Psoas muscle (tissue), 8 donors: ENCODE measurements around the gene ACOT13. TPM values are rescaled to one million over a fixed set of nuclear protein-coding genes. Genes with fewer than 3 reads are reported as not detected.
"Not testable (repeated sequence)": the region's sequence is repeated elsewhere in the genome, so short reads cannot be mapped to it uniquely, and the experiment has no call there.

Source experiments
- ATAC-seq, 4 donors: fragments of 200-7000 bp; cut with Tn5 transposase; one replicate each; pipeline ENCODE4 v1.9.1; 2020; ENCODE audit warnings: moderate library complexity in 3 of 4, mild to moderate bottlenecking in 2 of 4
- DNase-seq, 2 donors: peaks; one replicate each; pipeline ENCODE4 v3.0.0-alpha.2; 2020
- H3K27ac ChIP-seq: fragments of 200-600 bp; one replicate; pipeline ENCODE4 v1.8.0; 2022
- H3K27me3 ChIP-seq, 3 donors: fragments of 200-600 bp in 1 of 3; one replicate each; pipeline versions ENCODE4 v1.6.1 to v1.8.0; 2013 to 2022; ENCODE audit warnings: low read length in 2 of 3, mild to moderate bottlenecking in 2 of 3, moderate library complexity in 1 of 3; ENCODE audit not compliant: insufficient read depth in 3 of 3
- H3K36me3 ChIP-seq, 2 donors: fragments of 200-600 bp in 1 of 2; one replicate each; pipeline versions ENCODE4 v1.6.1 to v1.8.0; 2013 to 2022; ENCODE audit warnings: low read depth in 1 of 2, mild to moderate bottlenecking in 1 of 2, moderate library complexity in 1 of 2; ENCODE audit not compliant: insufficient read depth in 1 of 2
- H3K4me1 ChIP-seq: fragments of 200-600 bp; one replicate; pipeline ENCODE4 v1.8.0; 2022
- H3K4me3 ChIP-seq: fragments of 200-600 bp; one replicate; pipeline ENCODE4 v1.8.0; 2022; ENCODE audit warnings: mild to moderate bottlenecking
- H3K9me3 ChIP-seq: fragments of 200-600 bp; one replicate; pipeline ENCODE4 v1.8.0; 2022
- CTCF ChIP-seq: fragments of 200-600 bp; IDR thresholded peaks from one replicate; pipeline ENCODE4 v1.8.0; 2022; ENCODE audit warnings: antibody characterized with exemption
- WGBS, 3 donors: extraction: QIAGEN DNeasy Blood & Tissue Kit; methylation state at CpG; one replicate each; pipeline versions ENCODE4 v1.1.6 to v1.1.7; 2013; 5-methylcytosine and 5-hydroxymethylcytosine counted together
- intact Hi-C, 2 donors: fragments of 100-400 bp; cut with DNase I; formaldehyde crosslinking; loops; one replicate each; pipeline versions ENCODE4 v1.11.0 to v1.14.2; 2022
- polyA plus RNA-seq, 3 donors: library from polyadenylated mRNA; stranded (reverse); fragments of 200-250 nt; gene quantifications; one replicate each; pipeline ENCODE4 v1.2.3, GENCODE V29; 2013
- total RNA-seq, 4 donors: library from RNA; stranded (reverse); fragmentation: NEBNext Ultra II Directional in 2 of 4; extraction: Animal tissue kit (Norgen Biotek cat#: 25700) in 2 of 4; gene quantifications; one replicate each; pipeline versions ENCODE4 v1.2.1 to v1.2.4, GENCODE V29; 2021 to 2023
- donor health status: healthy with polysubstance abuse.
- donor health status: DM: no; HTN: no; CAD: no; lungs with moderate emphysema.
- donor health status: Bipolar disorder and iron deficiency.
- donor health status: healthy.
- donor health status: DM: yes; HTN: yes; CAD: no.
- donor health status: DM: no; HTN: no; CAD: no.
- donor health status: DM: no; HTN: no; CAD: no.
- donor health status: DM: yes; HTN: yes; CAD: no.

ACOT13 gene
- total and polyA plus RNA-seq, 7 donors: 25.2 to 50.7 (median 37.4) TPM

- DNase-seq: no peak
- H3K4me3 ChIP-seq: no peak overlapping the region
- no peak for TF ChIP-seq CTCF
- no peaks in the 10 kb centered on the region for H3K4me1 ChIP-seq
- no peak for ATAC-seq
- no peaks in the 10 kb centered on the region for H3K27me3 ChIP-seq
- no peak overlapping the region for H3K27ac ChIP-seq
- intact Hi-C loops: loop anchor here in 1 of 2 donors (5.0 kb wide), 1 partner anchor 111 kb away; no protein-coding TSS in a partner anchor
- peaks cover 0 to 8% of the 10 kb centered on the region in 2 donors for H3K36me3 ChIP-seq
- 92 to 97% (median 95%) methylated on average over 2 of the region's 2 CpGs for WGBS, 3 donors
- H3K9me3 ChIP-seq: no peaks in the 10 kb centered on the region
Observed at GRCh38 chr6:24692848-24693592, 26.1 kb downstream of the ACOT13 start.

- intact Hi-C loops: loop anchor here (1.0 to 5.0 kb wide), 2 partner anchors 112 to 113 kb away; no protein-coding TSS in a partner anchor
- TF ChIP-seq CTCF: no peak
Observed at GRCh38 chr6:24694198-24694597, 27.3 kb downstream of the ACOT13 start.

GRCh38 chr6:24695635-24696034 lies 28.8 kb downstream of the ACOT13 start:
- H3K27me3 ChIP-seq, intact Hi-C loops, H3K4me1 ChIP-seq, H3K9me3 ChIP-seq, H3K4me3 ChIP-seq, H3K27ac ChIP-seq: not testable (repeated sequence)
- peak; percentile 45 for TF ChIP-seq CTCF
- H3K36me3 ChIP-seq: peaks cover 0 to 27% of the 10 kb centered on the region in 2 donors
- ATAC-seq (peak; percentile 70 to 90 (median 80)), DNase-seq (peak in 1 of 2 donors; percentile 59)
- 27 to 40% (median 27%) methylated on average over 8 of the region's 8 CpGs for WGBS, 3 donors

More at GRCh38 chr6:24694198-24694597, 27.3 kb downstream of the ACOT13 start:
- no peak for ATAC-seq
- no peak overlapping the region for H3K27ac ChIP-seq
- no peaks in the 10 kb centered on the region for H3K27me3 ChIP-seq
- no peak for DNase-seq
- no peaks in the 10 kb centered on the region for H3K4me1 ChIP-seq
- peaks cover 0 to 16% of the 10 kb centered on the region in 2 donors for H3K36me3 ChIP-seq
- H3K4me3 ChIP-seq: no peak overlapping the region
- WGBS, 3 donors: 89 to 96% (median 94%) methylated on average over 1 of the region's 1 CpG
- H3K9me3 ChIP-seq: no peaks in the 10 kb centered on the region

GRCh38 chr6:24696097-24696496 lies 29.2 kb downstream of the ACOT13 start:
- ATAC-seq: no peak
- 87 to 99% (median 90%) methylated on average over 2 of the region's 2 CpGs for WGBS, 3 donors
- no peak for DNase-seq

More at GRCh38 chr6:24696097-24696496, 29.2 kb downstream of the ACOT13 start:
- no peaks in the 10 kb centered on the region for H3K27me3 ChIP-seq
- no peak overlapping the region for H3K27ac ChIP-seq
- H3K4me1 ChIP-seq: no peaks in the 10 kb centered on the region
- H3K36me3 ChIP-seq: peaks cover 0 to 31% of the 10 kb centered on the region in 2 donors
- intact Hi-C loops: no loop called here
- H3K4me3 ChIP-seq: no peak overlapping the region
- H3K9me3 ChIP-seq: no peaks in the 10 kb centered on the region
- TF ChIP-seq CTCF: no peak
